AML-193 (cell line): ENCODE results near the gene CCNG1.

ENCODE experiments used
- DNase-seq, 2 experiments: peaks; one replicate each; lab custom pipeline; 2025; lab: John Stamatoyannopoulos, UW

The CCNG1 gene

GRCh38 chr5:163489745-163490075 lies 52.3 kb downstream of the CCNG1 start:
- DNase-seq, result no peak
